Activated naive CD4-positive, alpha-beta T cell treated with anti-CD3 and anti-CD28 coated beads for 36 hours (primary cell): ENCODE data around the gene C1QL1. TPM values are rescaled to one million over a fixed set of nuclear protein-coding genes. Genes with fewer than 3 reads are reported as not detected.
A peak's percentile ranks its signal among the peaks of the same experiment; 100 is the strongest.

ENCODE experiments used
- CTCF ChIA-PET: fragments of 350-600 bp; sonication (Branson Sonifier 250); formaldehyde crosslinking; loops from one replicate; lab custom pipeline; 2021; ENCODE audit warnings: antibody characterized with exemption; lab: Charles Lee
- DNase-seq: peaks from one replicate; pipeline ENCODE4 v3.0.0-alpha.2; 2020
- H3K27ac Mint-ChIP-seq: one replicate; pipeline ENCODE4 v1.8.0; 2021; ENCODE audit warnings: mild to moderate bottlenecking, mixed read lengths
- H3K27me3 Mint-ChIP-seq: one replicate; pipeline ENCODE4 v1.8.0; 2021; ENCODE audit warnings: low read depth, mixed read lengths
- H3K36me3 Mint-ChIP-seq: one replicate; pipeline ENCODE4 v1.8.0; 2021; ENCODE audit warnings: low read depth, mixed read lengths
- H3K4me1 Mint-ChIP-seq: one replicate; pipeline ENCODE4 v1.8.0; 2021; ENCODE audit warnings: low read depth, mixed read lengths
- H3K4me3 Mint-ChIP-seq: one replicate; pipeline ENCODE4 v1.8.0; 2021; ENCODE audit warnings: mild to moderate bottlenecking, moderate library complexity, mixed read lengths
- H3K9me3 Mint-ChIP-seq: one replicate; pipeline ENCODE4 v1.8.0; 2021; ENCODE audit warnings: mixed read lengths
- intact Hi-C: fragments of 100-400 bp; cut with micrococcal nuclease; formaldehyde crosslinking; loops from one replicate; pipeline ENCODE4 v1.15.1; 2023
- total RNA-seq, 2 experiments: library from RNA; stranded (reverse); gene quantifications; one replicate each; pipeline ENCODE4 v1.2.3, GENCODE V29; 2021

Gene C1QL1
- total RNA-seq, 2 experiments from 2014 or later = 0.36 to 0.40 TPM

DNA sequence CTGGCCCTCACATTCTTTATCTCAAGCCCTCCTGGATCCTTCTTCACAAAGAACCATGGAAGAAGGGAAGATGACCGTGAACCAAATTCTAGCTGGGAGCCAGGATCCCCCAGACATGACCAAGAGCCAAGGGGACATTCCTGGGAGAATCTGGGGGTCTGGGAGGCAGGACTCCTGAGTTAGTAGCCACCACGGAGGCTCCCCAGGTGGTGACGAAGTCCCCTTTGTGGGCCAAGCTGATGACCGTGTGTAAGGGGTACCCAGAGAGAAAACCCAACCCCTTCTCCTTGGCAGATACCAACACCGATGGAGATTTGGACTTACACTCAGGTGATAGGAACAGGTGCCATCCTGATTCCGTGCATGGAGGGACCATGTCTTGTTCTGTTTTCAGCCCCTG lies 46.0 kb downstream of the C1QL1 start:
- H3K36me3 Mint-ChIP-seq = peaks cover 9% of the 10 kb centered on the region
- H3K27ac Mint-ChIP-seq = no peak overlapping the region
- H3K4me1 Mint-ChIP-seq = no peaks in the 10 kb centered on the region
- CTCF ChIA-PET = interaction anchor here (1.4 to 5.3 kb wide), 2 partner anchors 9 to 99 kb away, joined by 3 to 60 read pairs; no protein-coding TSS in a partner anchor
- DNase-seq = no peak
- H3K27me3 Mint-ChIP-seq = peaks cover 18% of the 10 kb centered on the region
- no peaks in the 10 kb centered on the region for H3K9me3 Mint-ChIP-seq
- intact Hi-C loops = no loop called here
- H3K4me3 Mint-ChIP-seq = no peak overlapping the region

GRCh38 chr17:44921122-44921882 lies 46.8 kb downstream of the C1QL1 start:
- no peaks in the 10 kb centered on the region for H3K4me1 Mint-ChIP-seq
- DNase-seq = no peak
- H3K27ac Mint-ChIP-seq = no peak overlapping the region
- CTCF ChIA-PET = interaction anchor here (0.8 to 5.3 kb wide), 8 partner anchors 10 to 213 kb away, joined by 3 to 60 read pairs (median 6); no protein-coding TSS in a partner anchor
- intact Hi-C loops = no loop called here
- H3K4me3 Mint-ChIP-seq = no peak overlapping the region
- H3K9me3 Mint-ChIP-seq = no peaks in the 10 kb centered on the region
- peaks cover 6% of the 10 kb centered on the region for H3K36me3 Mint-ChIP-seq
- H3K27me3 Mint-ChIP-seq = peaks cover 18% of the 10 kb centered on the region

GRCh38 chr17:44920565-44920940 lies 47.5 kb downstream of the C1QL1 start:
- intact Hi-C loops = loop anchor here (1.0 kb wide), 4 partner anchors 52 to 212 kb away; partner anchors contain the start of gene PLCD3
- peaks cover 1% of the 10 kb centered on the region for H3K36me3 Mint-ChIP-seq
- CTCF ChIA-PET = interaction anchor here (0.6 to 5.3 kb wide), 15 partner anchors 9 to 214 kb away, joined by 3 to 60 read pairs (median 4); partner anchors contain the start of gene PLCD3
- DNase-seq = no peak
- H3K4me1 Mint-ChIP-seq = no peaks in the 10 kb centered on the region
- H3K9me3 Mint-ChIP-seq = no peaks in the 10 kb centered on the region
- no peak overlapping the region for H3K4me3 Mint-ChIP-seq
- H3K27ac Mint-ChIP-seq = no peak overlapping the region
- H3K27me3 Mint-ChIP-seq = peaks cover 18% of the 10 kb centered on the region

GRCh38 chr17:44919885-44920564 lies 48.1 kb downstream of the C1QL1 start:
- peaks cover 18% of the 10 kb centered on the region for H3K27me3 Mint-ChIP-seq
- DNase-seq = peak; percentile 84
- no peak overlapping the region for H3K27ac Mint-ChIP-seq
- CTCF ChIA-PET = interaction anchor here (0.6 to 5.3 kb wide), 15 partner anchors 12 to 215 kb away, joined by 3 to 60 read pairs (median 3); partner anchors contain the start of gene PLCD3
- H3K4me1 Mint-ChIP-seq = no peaks in the 10 kb centered on the region
- H3K4me3 Mint-ChIP-seq = no peak overlapping the region
- intact Hi-C loops = loop anchor here (1.0 kb wide), 4 partner anchors 52 to 212 kb away; partner anchors contain the start of gene PLCD3
- H3K9me3 Mint-ChIP-seq = no peaks in the 10 kb centered on the region
- no peaks in the 10 kb centered on the region for H3K36me3 Mint-ChIP-seq

GRCh38 chr17:44919411-44919810 lies 48.7 kb downstream of the C1QL1 start:
- Mint-ChIP-seq H3K4me3 (no peak overlapping the region), H3K27me3 (peaks cover 18% of the 10 kb centered on the region), H3K36me3 (no peaks in the 10 kb centered on the region), H3K4me1 (no peaks in the 10 kb centered on the region), H3K27ac (no peak overlapping the region), H3K9me3 (no peaks in the 10 kb centered on the region)
- intact Hi-C loops = no loop called here
- CTCF ChIA-PET = interaction anchor here (0.7 to 5.3 kb wide), 6 partner anchors 52 to 278 kb away, joined by 3 to 60 read pairs (median 4); no protein-coding TSS in a partner anchor
- no peak for DNase-seq

DNA sequence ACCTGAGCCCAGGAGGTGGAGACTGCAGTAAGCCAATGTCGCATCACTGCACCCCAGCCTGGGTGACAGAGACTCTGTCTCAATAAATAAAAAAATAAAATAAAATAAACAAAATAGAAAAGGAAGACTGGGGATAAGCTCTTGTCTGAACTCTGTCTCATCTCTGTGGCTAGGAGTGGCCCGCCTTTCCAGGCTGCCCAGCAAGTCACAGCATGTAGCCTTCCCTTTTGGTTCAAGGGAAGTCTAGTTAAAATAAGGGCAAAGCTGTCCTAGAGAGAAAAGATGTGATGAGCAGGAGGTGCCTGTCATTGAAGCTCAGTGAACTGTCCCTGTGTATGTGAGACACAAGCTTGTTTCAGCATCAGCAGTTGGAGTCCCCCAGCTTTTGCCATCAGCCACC lies 50.1 kb downstream of the C1QL1 start:
- Mint-ChIP-seq H3K27ac (no peak overlapping the region), H3K36me3 (no peaks in the 10 kb centered on the region), H3K4me3 (no peak overlapping the region), H3K4me1 (no peaks in the 10 kb centered on the region), H3K9me3 (no peaks in the 10 kb centered on the region), H3K27me3 (peaks cover 18% of the 10 kb centered on the region)
- intact Hi-C loops = no loop called here
- no peak for DNase-seq
- CTCF ChIA-PET = interaction anchor here (0.6 to 5.3 kb wide), 6 partner anchors 11 to 215 kb away, joined by 3 to 60 read pairs (median 4); no protein-coding TSS in a partner anchor

DNA sequence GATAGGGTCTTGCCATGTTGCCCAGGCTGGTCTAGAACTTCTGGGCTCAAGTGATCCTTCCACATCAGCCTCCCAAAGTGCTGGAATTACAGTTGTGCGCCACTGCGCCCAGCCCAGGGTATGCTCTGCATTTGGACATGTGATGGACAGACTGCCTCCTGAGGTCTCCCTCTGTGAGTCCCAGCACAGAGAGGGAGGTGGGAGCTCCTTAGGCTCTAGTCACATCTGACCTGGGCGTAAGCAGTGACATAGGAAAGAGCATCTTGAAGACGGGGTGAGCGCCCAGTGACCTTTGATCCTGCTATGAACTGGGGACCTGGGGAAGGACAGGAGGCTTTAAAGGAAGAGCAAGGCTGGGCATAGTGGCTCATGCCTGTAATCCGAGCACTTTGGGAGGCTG lies 50.6 kb downstream of the C1QL1 start:
- CTCF ChIA-PET = interaction anchor here (0.6 to 5.3 kb wide), 6 partner anchors 70 to 214 kb away, joined by 3 to 60 read pairs (median 4); no protein-coding TSS in a partner anchor
- no peak overlapping the region for H3K4me3 Mint-ChIP-seq
- H3K9me3 Mint-ChIP-seq = no peaks in the 10 kb centered on the region
- H3K4me1 Mint-ChIP-seq = no peaks in the 10 kb centered on the region
- intact Hi-C loops = no loop called here
- H3K36me3 Mint-ChIP-seq = no peaks in the 10 kb centered on the region
- H3K27me3 Mint-ChIP-seq = peaks cover 20% of the 10 kb centered on the region
- no peak for DNase-seq
- H3K27ac Mint-ChIP-seq = no peak overlapping the region

- Mint-ChIP-seq H3K4me1 (no peaks in the 10 kb centered on the region), H3K9me3 (no peaks in the 10 kb centered on the region), H3K4me3 (no peak overlapping the region), H3K27ac (no peak overlapping the region), H3K36me3 (no peaks in the 10 kb centered on the region), H3K27me3 (peaks cover 24% of the 10 kb centered on the region)
- CTCF ChIA-PET = interaction anchor here (0.6 to 1.1 kb wide), 2 partner anchors 104 to 215 kb away, joined by 3 read pairs; no protein-coding TSS in a partner anchor
- DNase-seq = no peak
- intact Hi-C loops = no loop called here
Observed at GRCh38 chr17:44916781-44917241, 51.3 kb downstream of the C1QL1 start.

- Mint-ChIP-seq H3K9me3 (no peaks in the 10 kb centered on the region), H3K27me3 (peaks cover 25% of the 10 kb centered on the region), H3K27ac (no peak overlapping the region), H3K4me1 (no peaks in the 10 kb centered on the region), H3K4me3 (no peak overlapping the region), H3K36me3 (no peaks in the 10 kb centered on the region)
- intact Hi-C loops = no loop called here
- CTCF ChIA-PET = interaction anchor here (0.8 to 1.1 kb wide), 3 partner anchors 98 to 215 kb away, joined by 3 to 4 read pairs (median 3); no protein-coding TSS in a partner anchor
- no peak for DNase-seq
Observed at GRCh38 chr17:44915862-44916780, 52.0 kb downstream of the C1QL1 start.

DNA sequence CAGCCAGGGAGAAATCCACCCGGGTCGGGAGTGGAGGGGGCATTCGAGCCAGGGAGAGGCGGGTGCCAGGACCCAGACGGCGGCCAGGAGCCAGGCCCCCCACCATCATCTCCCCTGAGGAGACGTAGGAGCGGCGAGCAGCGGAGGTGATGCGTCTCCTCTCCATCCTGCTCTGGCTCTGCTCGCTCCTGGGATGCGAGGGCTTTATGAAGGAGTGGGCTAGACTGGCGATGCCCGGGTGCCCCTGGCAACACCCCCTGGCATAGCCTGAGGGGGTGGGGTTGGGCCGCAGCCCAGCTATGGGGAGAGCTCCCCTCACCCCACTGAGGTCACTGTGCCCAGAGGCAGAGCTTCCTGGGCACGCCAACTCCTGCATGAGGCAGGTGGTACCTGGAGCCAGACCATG lies 52.8 kb downstream of the C1QL1 start, which contains the start of gene GFAP:
TSS of gene GFAP (minus strand) at position 180 of the 406 bp plus-strand sequence. CDS start at position 166, 14 bp downstream.
- H3K4me1 Mint-ChIP-seq = peaks cover 3% of the 10 kb centered on the region
- no peaks in the 10 kb centered on the region for H3K9me3 Mint-ChIP-seq
- no peak within 1 kb of the TSS for H3K4me3 Mint-ChIP-seq
- H3K27me3 Mint-ChIP-seq = peaks cover 25% of the 10 kb centered on the region
- H3K27ac Mint-ChIP-seq = no peak within 1 kb of the TSS
- CTCF ChIA-PET = interaction anchor here (0.8 to 1.3 kb wide), 3 partner anchors 99 to 106 kb away, joined by 3 to 4 read pairs (median 3); no protein-coding TSS in a partner anchor
- intact Hi-C loops = no loop called here
- no peak for DNase-seq
- no peaks in the 10 kb centered on the region for H3K36me3 Mint-ChIP-seq

DNA sequence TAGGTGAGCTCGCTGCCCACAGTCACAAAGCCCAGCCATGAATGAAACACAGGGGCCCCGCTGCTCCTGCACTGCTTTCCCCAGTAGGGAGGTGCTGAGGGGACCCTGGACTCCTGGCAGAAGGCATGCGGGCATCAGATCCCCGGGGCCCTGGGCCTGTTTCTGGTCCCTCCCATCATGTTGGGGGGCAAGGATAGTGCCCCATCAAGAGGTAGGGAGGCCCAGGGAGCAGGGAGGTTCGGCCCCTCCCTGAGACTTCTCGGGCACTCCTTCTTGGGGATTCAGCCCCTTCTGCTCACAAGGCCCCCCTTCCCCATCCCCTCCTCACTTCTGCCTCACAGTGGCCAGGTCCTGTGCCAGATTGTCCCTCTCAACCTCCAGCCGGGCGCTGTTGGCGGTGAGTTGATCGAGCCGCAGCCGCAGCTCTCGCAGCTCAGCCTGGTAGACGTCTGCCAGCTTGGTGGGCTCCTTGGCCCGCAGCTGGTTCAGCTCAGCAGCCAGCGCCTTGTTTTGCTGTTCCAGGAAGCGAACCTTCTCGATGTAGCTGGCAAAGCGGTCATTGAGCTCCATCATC lies 53.3 kb downstream of the C1QL1 start:
- Mint-ChIP-seq H3K27me3 (peaks cover 25% of the 10 kb centered on the region), H3K9me3 (no peaks in the 10 kb centered on the region), H3K27ac (no peak overlapping the region), H3K4me1 (peaks cover 3% of the 10 kb centered on the region), H3K36me3 (no peaks in the 10 kb centered on the region), H3K4me3 (no peak overlapping the region)
- DNase-seq = no peak
- CTCF ChIA-PET = interaction anchor here (0.6 to 1.3 kb wide), 3 partner anchors 99 to 108 kb away, joined by 3 read pairs; no protein-coding TSS in a partner anchor
- intact Hi-C loops = no loop called here
